Measurements from ENCODE around the gene SLC47A1.

- TF ChIP-seq CTCF (IDR thresholded peaks at IDR 0.05), result no peak
- TF ChIP-seq POLR2A (IDR thresholded peaks at IDR 0.05), result no peak
- no peak for TF ChIP-seq EP300 (IDR thresholded peaks at IDR 0.05)
Measured at GRCh38 chr17:19539040-19539399, 5.4 kb downstream of the SLC47A1 start.
